ENCODE data around the gene ZNF563.

ZNF563 gene

GRCh38 chr19:12278713-12279112, 54.7 kb downstream of the ZNF563 start:
- no peak for DNase-seq (ENCODE audit: low read depth)
- no peak overlapping the region for H3K4me3 ChIP-seq (ENCODE audit: low read depth, low read length)
- TF ChIP-seq CTCF (IDR thresholded peaks at IDR 0.05; ENCODE audit: low read depth, low read length, missing control alignments): no peak

GRCh38 chr19:12272980-12273901, 60.2 kb downstream of the ZNF563 start:
- TF ChIP-seq CTCF (IDR thresholded peaks at IDR 0.05; ENCODE audit: low read depth, low read length, missing control alignments): no peak
- H3K4me3 ChIP-seq (ENCODE audit: low read depth, low read length): no peak overlapping the region
- no peak for DNase-seq (ENCODE audit: low read depth)

- TF ChIP-seq CTCF (IDR thresholded peaks at IDR 0.05; ENCODE audit: low read depth, low read length, missing control alignments): no peak
- DNase-seq (ENCODE audit: low read depth): no peak
- no peak overlapping the region for H3K4me3 ChIP-seq (ENCODE audit: low read depth, low read length)
Measured at GRCh38 chr19:12272386-12272785, 61.0 kb downstream of the ZNF563 start.

- no peak for DNase-seq (ENCODE audit: low read depth)
- H3K4me3 ChIP-seq (ENCODE audit: low read depth, low read length): no peak overlapping the region
- TF ChIP-seq CTCF (IDR thresholded peaks at IDR 0.05; ENCODE audit: low read depth, low read length, missing control alignments): no peak
Measured at GRCh38 chr19:12270854-12271253, 62.6 kb downstream of the ZNF563 start.

Data from GM12864 (cell line).